GM21717 (cell line): ENCODE data around the gene CSAG3.
"Not testable (repeated sequence)": the region's sequence is repeated elsewhere in the genome, so short reads cannot be mapped to it uniquely, and the experiment has no call there.

ENCODE experiments used
- ATAC-seq: cut with Tn5 transposase; IDR thresholded peaks from one replicate; pipeline ENCODE4 v1.9.1; 2021; ENCODE audit warnings: mild to moderate bottlenecking, moderate library complexity; ENCODE audit not compliant: unreplicated experiment

The CSAG3 gene

GRCh38 chrX:152758918-152759317 is at the start of gene CSAG3:
Gene CSAG3 (plus strand): TSS chrX:152759218.
- not testable (repeated sequence) for ATAC-seq

- peak; percentile 76 for ATAC-seq
Observed at GRCh38 chrX:152713195-152713594, 45.8 kb upstream of the CSAG3 start.

- not testable (repeated sequence) for ATAC-seq
Observed at GRCh38 chrX:152713815-152714787, 44.9 kb upstream of the CSAG3 start, which contains the start of gene MAGEA2B. Gene MAGEA2B (plus strand): TSS chrX:152714628. CDS start chrX:152717107, 2,479 bp downstream.

- no peak for ATAC-seq
Observed at GRCh38 chrX:152725409-152725808, 33.6 kb upstream of the CSAG3 start.

GRCh38 chrX:152733261-152733975 is 25.6 kb upstream of the CSAG3 start, which contains the start of the genes CSAG1 and MAGEA12:
Gene CSAG1 (minus strand): TSS chrX:152733721. CDS start chrX:152732460, 1,261 bp downstream.
Gene MAGEA12 (plus strand): TSS chrX:152733757. CDS start chrX:152736162, 2,405 bp downstream.
- no peak for ATAC-seq

GRCh38 chrX:152734143-152734858 is 24.7 kb upstream of the CSAG3 start:
- not testable (repeated sequence) for ATAC-seq

GRCh38 chrX:152735101-152735500 is 23.9 kb upstream of the CSAG3 start:
- ATAC-seq, result no peak

GRCh38 chrX:152735860-152736511 is 23.0 kb upstream of the CSAG3 start:
- no peak for ATAC-seq

- ATAC-seq, result not testable (repeated sequence)
Observed at GRCh38 chrX:152736528-152736927, 22.5 kb upstream of the CSAG3 start.

GRCh38 chrX:152738560-152738959 is 20.5 kb upstream of the CSAG3 start:
- no peak for ATAC-seq

GRCh38 chrX:152753686-152754650 is 5.0 kb upstream of the CSAG3 start, which contains the start of gene MAGEA2:
Gene MAGEA2 (minus strand): TSS chrX:152753842. CDS start chrX:152751363, 2,479 bp downstream.
- not testable (repeated sequence) for ATAC-seq

GRCh38 chrX:152754871-152755270 is 4.1 kb upstream of the CSAG3 start:
- ATAC-seq, result peak; percentile 63

- ATAC-seq, result not testable (repeated sequence)
Observed at GRCh38 chrX:152759544-152759943, 526 bp downstream of the CSAG3 start.

- ATAC-seq, result not testable (repeated sequence)
Observed at GRCh38 chrX:152761582-152761981, 2.6 kb downstream of the CSAG3 start.

GRCh38 chrX:152766562-152766961 is 7.5 kb downstream of the CSAG3 start:
- ATAC-seq, result not testable (repeated sequence)

- not testable (repeated sequence) for ATAC-seq
Observed at GRCh38 chrX:152769549-152770289, 10.7 kb downstream of the CSAG3 start, which contains the start of gene MAGEA6. Gene MAGEA6 (minus strand): TSS chrX:152769689. CDS start chrX:152767650, 2,039 bp downstream.

GRCh38 chrX:152787062-152787461 is 28.0 kb downstream of the CSAG3 start:
- ATAC-seq, result not testable (repeated sequence)

- ATAC-seq, result no peak
Observed at GRCh38 chrX:152798945-152799344, 39.9 kb downstream of the CSAG3 start.
